Progenitor cell of endocrine pancreas (in vitro differentiated cells): Measurements from ENCODE around the gene LRRC15. TPM values are rescaled to one million over a fixed set of nuclear protein-coding genes. Genes with fewer than 3 reads are reported as not detected.

Experiments
- DNase-seq: peaks from one replicate; pipeline ENCODE4 v3.0.0; 2021; ENCODE audit warnings: low spot score; ENCODE audit not compliant: unreplicated experiment
- H3K27ac Mint-ChIP-seq: 2 replicates; pipeline ENCODE4 v1.8.0; 2021; ENCODE audit warnings: mild to moderate bottlenecking, moderate library complexity, mixed read lengths
- H3K27me3 Mint-ChIP-seq: 2 replicates; pipeline ENCODE4 v1.8.0; 2021; ENCODE audit warnings: mixed read lengths
- H3K36me3 Mint-ChIP-seq: 2 replicates; pipeline ENCODE4 v1.8.0; 2022; ENCODE audit warnings: mixed read lengths; ENCODE audit not compliant: insufficient read depth
- H3K4me1 Mint-ChIP-seq: 2 replicates; pipeline ENCODE4 v1.8.0; 2021; ENCODE audit warnings: low read depth, mixed read lengths
- H3K4me3 Mint-ChIP-seq: 2 replicates; pipeline ENCODE4 v1.8.0; 2021; ENCODE audit warnings: low read depth, mild to moderate bottlenecking, moderate library complexity, mixed read lengths
- H3K9me3 Mint-ChIP-seq: 2 replicates; pipeline ENCODE4 v1.8.0; 2021; ENCODE audit warnings: low read depth, mixed read lengths
- total RNA-seq: library from RNA; stranded (reverse); gene quantifications from 2 replicates; pipeline ENCODE4 v1.2.1, GENCODE V29; 2021
- TF ChIP-seq, protein P1 (sequence below): fragments of 200-600 bp; sonication (generic); IDR thresholded peaks from one replicate; pipeline ENCODE4 v1.5.0; 2021; ENCODE audit warnings: antibody characterized with exemption, mild to moderate bottlenecking; ENCODE audit not compliant: unreplicated experiment

Gene LRRC15
- total RNA-seq, 1 donor from 2014 or later = not detected

GRCh38 chr3:194390835-194391234 is 21.3 kb upstream of the LRRC15 start:
- H3K4me1 Mint-ChIP-seq = peaks cover 7% of the 10 kb centered on the region
- TF ChIP-seq, protein P1, sequence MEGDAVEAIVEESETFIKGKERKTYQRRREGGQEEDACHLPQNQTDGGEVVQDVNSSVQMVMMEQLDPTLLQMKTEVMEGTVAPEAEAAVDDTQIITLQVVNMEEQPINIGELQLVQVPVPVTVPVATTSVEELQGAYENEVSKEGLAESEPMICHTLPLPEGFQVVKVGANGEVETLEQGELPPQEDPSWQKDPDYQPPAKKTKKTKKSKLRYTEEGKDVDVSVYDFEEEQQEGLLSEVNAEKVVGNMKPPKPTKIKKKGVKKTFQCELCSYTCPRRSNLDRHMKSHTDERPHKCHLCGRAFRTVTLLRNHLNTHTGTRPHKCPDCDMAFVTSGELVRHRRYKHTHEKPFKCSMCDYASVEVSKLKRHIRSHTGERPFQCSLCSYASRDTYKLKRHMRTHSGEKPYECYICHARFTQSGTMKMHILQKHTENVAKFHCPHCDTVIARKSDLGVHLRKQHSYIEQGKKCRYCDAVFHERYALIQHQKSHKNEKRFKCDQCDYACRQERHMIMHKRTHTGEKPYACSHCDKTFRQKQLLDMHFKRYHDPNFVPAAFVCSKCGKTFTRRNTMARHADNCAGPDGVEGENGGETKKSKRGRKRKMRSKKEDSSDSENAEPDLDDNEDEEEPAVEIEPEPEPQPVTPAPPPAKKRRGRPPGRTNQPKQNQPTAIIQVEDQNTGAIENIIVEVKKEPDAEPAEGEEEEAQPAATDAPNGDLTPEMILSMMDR = no peak
- no peak overlapping the region for H3K4me3 Mint-ChIP-seq
- H3K27me3 Mint-ChIP-seq = peaks cover 16% of the 10 kb centered on the region
- DNase-seq = no peak
- peaks cover 6% of the 10 kb centered on the region for H3K36me3 Mint-ChIP-seq
- H3K9me3 Mint-ChIP-seq = peaks cover 18% of the 10 kb centered on the region
- H3K27ac Mint-ChIP-seq = no peak overlapping the region

DNA sequence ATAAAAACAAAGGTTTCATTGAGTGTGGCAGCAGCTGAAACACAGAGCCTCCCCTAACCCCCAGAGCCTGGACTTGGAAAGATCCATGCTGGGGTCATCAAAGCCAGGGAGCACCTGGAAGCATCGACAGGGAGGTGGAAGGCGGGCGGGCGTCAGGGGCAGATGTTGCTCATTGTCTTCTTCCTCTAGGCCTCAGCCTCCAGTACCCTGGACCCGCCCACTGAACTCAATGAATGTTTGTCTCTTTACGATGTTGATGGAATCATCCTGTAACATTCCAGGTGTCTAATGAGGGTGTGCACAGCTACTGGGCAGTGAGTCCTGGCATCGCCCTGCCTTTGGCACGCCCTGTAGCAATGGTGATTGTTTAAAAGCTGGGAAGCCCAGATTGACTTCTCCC is 19.7 kb upstream of the LRRC15 start:
- no peak overlapping the region for H3K4me3 Mint-ChIP-seq
- no peak for DNase-seq
- H3K27ac Mint-ChIP-seq = no peak overlapping the region
- H3K9me3 Mint-ChIP-seq = peaks cover 18% of the 10 kb centered on the region
- H3K4me1 Mint-ChIP-seq = peaks cover 4% of the 10 kb centered on the region
- peaks cover 16% of the 10 kb centered on the region for H3K27me3 Mint-ChIP-seq
- H3K36me3 Mint-ChIP-seq = peaks cover 6% of the 10 kb centered on the region
- TF ChIP-seq, protein P1 = no peak

DNA sequence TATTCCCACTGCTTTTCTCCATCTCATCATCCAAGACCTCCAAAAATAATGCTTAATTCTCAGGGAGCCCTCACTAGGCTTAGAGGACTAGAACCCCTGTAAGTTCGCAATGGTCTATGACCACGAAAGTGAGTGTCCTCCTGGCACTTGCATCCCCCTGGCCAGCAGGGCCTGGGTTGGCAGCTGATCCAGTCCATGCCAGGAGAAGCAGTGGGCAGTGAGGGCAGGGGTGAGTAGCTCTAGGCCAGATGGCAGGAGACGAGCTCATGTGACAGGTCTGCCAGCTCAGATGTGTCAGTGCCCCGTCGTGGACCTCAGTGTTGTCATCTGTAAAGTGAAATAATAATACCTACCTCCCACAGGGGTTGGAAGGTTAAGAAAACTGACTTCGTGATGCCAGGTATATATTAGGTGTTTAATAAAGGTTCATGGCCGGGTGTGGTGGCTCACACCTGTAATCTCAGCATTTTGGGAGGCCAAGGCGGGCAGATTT is 18.4 kb upstream of the LRRC15 start:
- Mint-ChIP-seq H3K27ac (no peak overlapping the region), H3K27me3 (peaks cover 27% of the 10 kb centered on the region), H3K36me3 (peaks cover 6% of the 10 kb centered on the region), H3K4me1 (peaks cover 6% of the 10 kb centered on the region), H3K9me3 (peaks cover 18% of the 10 kb centered on the region), H3K4me3 (no peak overlapping the region)
- DNase-seq = no peak
- TF ChIP-seq, protein P1 = no peak

DNA sequence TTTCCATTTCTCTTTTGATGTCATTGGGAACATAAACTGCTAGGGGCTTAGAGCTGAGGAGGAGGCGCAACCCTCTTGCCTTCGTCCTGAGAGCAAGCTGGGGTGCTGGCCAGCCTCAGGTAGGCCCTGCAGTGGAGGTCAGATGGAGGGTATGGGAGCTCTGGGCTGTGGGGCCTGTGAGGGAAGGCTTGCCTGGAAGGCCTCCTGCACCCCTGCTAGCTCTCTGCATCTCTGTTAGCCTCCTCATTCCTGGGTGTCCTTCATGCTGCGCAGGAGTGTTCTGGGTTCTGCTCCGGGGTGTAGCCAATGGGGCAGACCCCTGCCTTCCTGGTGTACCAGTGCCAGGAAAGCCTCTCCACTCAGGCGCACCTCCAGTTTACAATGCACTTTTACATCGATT is 17.7 kb upstream of the LRRC15 start:
- H3K36me3 Mint-ChIP-seq = peaks cover 6% of the 10 kb centered on the region

GRCh38 chr3:194386648-194387047 is 17.1 kb upstream of the LRRC15 start:
- Mint-ChIP-seq H3K27ac (no peak overlapping the region), H3K4me1 (peaks cover 6% of the 10 kb centered on the region), H3K27me3 (peaks cover 32% of the 10 kb centered on the region), H3K36me3 (peaks cover 6% of the 10 kb centered on the region), H3K9me3 (peaks cover 18% of the 10 kb centered on the region), H3K4me3 (no peak overlapping the region)
- TF ChIP-seq, protein P1 = no peak
- DNase-seq = no peak

More for the DNA sequence above, 17.7 kb upstream of the LRRC15 start:
- TF ChIP-seq, protein P1 = no peak
- peaks cover 32% of the 10 kb centered on the region for H3K27me3 Mint-ChIP-seq
- peaks cover 18% of the 10 kb centered on the region for H3K9me3 Mint-ChIP-seq
- peaks cover 6% of the 10 kb centered on the region for H3K4me1 Mint-ChIP-seq
- no peak overlapping the region for H3K4me3 Mint-ChIP-seq
- no peak overlapping the region for H3K27ac Mint-ChIP-seq
- DNase-seq = no peak
